Globus pallidus (tissue), 1 donor: ENCODE data around the gene SLC35F1.

Experiments used
- DNase-seq: peaks from one replicate; pipeline ENCODE4 v3.0.0-alpha.2; 2015; ENCODE audit warnings: low spot score

SLC35F1 gene

DNA sequence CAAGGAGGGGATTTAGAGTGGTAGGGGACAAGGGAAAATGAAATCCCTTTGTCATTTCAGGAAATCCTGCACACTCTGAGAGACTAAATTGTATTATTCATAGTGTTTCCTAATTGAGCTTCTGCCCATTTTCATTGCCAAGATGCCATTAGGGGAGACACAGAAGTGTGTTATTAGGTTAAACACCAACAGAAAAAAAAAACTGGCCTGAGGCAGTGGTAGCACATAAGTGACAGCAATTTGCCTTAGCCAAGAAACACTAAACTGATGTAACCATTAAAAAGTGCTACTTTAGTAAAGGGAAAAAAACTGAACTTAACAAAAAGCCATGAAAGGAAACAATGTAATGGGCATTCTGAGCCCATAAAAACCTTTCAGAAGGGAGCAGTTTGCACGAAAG, 370.6 kb downstream of the SLC35F1 start:
- DNase-seq = no peak

DNA sequence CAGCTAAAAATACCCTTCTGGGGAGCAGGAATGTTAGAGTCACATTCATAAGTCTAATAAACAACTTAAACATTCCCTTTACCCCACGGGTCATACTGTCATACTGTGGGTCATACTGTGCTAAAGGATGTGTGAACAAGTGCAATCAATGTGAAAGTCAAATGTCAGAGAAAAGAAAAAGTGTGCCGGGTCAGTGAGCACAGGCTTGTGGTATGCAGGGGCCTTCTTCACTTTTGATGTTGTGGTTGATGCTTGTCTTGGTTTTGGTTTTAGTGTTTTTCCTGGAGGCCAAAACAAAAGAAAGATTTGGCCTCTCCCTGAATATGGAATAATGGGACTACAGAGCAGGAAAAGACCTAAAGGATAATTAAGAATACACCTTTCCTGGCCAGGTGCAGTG, 373.1 kb downstream of the SLC35F1 start:
- no peak for DNase-seq

DNA sequence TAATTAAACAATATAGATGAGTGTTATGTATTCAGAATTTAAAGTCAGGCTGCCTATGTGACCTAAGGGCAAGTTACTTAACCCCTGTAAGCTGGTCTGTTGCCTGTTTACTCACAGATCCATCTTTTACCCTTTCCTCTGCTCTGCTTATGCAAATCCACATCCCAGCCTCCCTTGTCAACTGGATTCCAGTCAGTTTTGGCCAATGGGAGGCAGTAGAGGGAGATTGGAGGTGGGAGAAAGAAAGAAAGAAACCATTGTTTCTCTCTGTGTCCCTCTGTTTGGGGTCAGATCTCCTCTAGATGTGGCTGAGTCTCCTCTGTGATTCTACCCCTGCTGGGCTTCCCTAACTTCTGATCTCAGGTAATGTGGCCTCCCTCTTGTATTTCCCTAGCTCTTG, 374.2 kb downstream of the SLC35F1 start:
- no peak for DNase-seq

DNA sequence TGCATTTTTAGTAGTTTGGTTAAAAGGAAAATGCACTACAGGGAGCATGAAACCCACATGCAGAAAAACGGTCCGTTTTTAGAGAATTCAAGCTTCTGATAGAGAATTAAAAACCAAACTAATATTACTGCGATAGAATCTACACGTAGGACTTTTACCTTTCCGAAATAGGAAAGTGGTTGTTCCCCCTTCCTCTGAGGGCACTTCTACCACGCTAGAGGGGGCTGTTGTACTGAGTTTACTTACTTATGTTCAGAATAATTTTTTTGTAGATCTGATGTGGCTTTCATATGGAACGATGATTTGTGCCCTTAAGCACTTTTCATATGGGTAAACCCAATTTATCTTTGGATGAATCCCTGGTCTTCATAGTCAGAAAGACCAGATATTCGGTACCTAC, 376.7 kb downstream of the SLC35F1 start:
- peak; percentile 46 for DNase-seq

DNA sequence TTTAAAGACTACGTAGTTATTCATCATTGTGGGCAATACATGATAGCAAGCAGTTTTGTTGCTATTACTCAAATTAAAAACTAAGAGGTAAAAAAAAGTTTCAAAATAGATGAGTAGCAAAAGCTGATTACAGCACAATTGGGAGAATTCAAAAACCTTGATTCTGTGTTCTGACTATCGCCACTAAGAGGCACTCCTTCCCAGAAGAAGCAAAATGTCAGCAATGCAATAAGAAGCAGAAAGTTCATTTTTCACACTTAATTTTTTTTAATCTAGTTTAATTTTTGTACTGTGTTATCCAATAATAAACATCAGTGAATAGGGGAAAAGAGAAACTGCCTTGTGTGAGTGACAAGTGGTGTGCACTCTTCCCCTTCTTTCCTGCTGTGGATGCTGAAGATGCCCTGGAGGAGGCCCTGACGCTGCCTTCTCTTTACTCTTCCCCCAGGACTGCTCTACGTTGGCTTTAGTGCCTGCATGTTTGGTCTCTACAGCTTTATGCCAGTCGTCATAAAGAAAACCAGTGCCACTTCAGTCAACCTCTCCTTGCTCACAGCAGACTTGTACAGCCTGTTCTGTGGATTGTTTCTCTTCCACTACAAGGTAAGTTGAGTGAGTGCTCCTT, 377.8 kb downstream of the SLC35F1 start:
- DNase-seq = peak; percentile 35

DNA sequence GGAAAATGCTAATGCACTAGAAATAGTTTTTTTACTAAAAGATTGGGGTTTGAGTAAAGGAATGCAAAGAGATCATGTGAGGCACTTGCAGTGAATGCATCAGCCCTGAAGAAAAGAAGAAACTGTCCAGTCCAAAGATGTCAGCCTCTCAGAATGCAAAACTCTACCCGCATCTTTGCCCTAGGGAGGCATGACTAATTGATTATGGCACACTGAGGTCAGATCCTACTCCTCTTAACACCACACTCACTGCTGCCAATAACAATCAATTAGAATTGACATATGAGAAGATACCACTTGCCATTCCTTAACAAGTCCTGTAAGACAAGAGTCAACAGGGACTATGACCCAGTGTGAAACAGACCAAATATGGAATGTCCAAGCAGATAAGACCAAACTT, 378.7 kb downstream of the SLC35F1 start:
- no peak for DNase-seq

DNA sequence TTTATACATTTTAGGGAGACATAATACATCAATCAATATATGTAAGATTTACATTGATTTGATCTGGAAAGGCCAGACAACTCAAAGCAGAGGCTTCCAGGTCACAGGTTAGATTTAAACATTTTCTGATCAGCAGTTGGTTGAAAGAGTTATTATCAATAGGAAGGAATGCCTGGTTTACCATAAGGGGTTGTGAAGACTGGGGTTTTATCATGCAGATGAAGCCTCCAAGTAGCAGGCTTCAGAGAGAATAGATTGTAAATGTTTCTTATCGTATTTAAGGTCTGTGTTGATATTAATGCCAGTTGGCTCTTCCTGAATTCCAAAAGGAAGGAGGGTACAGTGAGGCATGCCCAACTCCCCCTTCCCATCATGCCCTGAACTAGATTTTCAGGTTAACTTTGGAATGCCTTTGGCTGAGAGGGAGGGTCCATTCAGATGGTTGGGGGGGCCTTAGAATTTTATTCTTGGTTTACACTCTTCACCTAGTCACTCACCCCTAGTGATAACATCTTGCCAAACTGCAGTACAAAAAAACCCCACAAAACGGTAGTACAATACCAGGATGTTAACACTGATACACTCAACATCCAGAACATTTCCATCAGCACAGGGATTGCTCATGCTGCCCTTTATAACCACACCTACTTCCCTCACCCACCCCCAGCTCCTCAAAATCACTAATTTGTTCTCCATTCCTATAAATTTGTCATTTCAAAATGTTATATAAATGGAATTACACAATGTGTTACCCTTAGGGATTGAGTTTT, 381.5 kb downstream of the SLC35F1 start:
- no peak for DNase-seq

DNA sequence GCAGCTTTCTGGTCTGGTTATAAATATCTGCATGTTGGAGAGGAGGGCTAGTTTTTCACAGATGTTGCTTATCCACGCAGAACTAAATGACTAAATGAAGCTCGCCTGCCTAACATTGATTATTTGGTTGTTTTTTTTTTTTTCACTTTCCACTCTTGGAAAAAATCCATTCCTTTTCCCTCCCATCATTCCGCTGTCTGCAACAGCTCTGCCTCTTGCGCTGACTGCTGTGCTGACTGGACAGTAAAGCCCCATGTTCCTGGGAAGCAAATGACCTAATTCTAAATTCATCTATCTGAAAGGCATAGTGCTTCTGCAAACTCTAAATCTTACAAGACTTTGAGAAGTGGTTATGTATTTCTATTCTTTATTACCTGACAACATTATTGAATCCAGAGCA, 385.5 kb downstream of the SLC35F1 start:
- no peak for DNase-seq

DNA sequence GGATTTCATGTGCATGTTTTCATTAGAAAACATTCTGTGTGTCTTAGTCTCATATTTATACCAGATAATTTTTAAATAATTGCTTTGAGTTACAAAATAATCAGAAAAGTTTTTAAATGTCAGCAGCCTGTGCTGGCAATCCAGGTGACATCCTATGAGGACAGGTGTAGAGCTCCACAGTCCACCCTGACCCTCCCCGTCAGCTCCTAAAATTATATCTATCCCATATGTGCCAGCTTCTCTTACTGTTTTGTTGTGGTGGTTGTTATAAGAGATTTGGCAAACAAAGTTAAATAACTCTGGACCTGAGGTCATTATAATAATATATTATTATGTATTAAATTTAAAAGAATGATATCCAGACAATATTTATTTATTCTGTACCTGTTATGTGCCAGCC, 387.8 kb downstream of the SLC35F1 start:
- DNase-seq = no peak

DNA sequence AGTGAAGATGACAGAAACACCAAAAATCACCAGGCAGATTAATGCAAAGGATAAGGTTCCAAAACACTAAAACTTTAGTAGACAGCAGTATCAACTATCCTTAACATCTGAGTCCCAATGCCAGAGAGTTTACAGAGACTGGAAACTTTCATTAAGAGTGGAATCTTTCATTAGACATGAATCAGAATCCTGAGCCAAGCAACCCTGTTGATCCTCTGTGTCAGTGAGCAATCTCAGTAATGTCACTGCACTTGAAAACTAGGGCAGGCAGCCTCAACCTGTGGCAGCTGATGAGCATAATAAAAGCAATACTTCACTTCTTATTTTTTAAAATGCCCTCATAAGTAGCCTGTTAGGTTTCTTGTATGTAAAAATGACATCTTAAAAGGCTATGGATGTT, 388.3 kb downstream of the SLC35F1 start:
- DNase-seq = no peak

DNA sequence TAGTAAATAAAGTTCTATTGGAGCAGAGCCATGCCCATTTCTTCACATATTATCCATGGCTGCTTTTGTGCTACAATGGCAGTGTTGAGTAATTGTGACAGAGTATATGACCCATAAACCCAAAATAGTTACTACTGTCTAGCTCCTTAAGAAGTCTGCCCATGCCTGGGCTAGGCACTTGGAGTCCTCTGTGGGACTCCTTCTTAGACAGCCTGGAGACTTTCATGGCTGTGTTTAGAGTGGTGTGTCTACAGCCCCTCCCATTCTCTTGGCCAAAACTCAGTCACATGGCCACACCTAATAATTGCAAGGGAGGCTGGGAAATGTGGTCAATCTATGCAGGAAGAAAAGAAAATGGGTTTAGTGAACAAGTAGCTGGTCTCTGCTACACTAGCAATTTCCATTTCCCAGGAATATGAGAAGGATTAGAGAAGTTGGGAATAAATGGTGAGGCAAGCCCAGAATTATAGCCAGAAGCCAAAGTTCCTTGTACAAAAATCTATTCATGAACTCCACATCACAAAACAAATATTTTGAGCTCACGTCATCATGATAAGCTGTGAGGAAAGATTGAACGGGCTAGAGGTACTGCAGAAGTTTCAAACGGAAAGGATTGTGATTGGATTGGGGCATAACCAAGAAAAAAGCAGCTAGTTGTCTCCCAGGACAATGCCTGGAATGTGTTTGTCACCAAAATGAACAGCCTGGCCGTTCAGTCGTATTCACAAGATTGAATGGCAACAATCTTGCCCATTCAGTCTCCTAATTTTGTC, 389.3 kb downstream of the SLC35F1 start:
- no peak for DNase-seq

DNA sequence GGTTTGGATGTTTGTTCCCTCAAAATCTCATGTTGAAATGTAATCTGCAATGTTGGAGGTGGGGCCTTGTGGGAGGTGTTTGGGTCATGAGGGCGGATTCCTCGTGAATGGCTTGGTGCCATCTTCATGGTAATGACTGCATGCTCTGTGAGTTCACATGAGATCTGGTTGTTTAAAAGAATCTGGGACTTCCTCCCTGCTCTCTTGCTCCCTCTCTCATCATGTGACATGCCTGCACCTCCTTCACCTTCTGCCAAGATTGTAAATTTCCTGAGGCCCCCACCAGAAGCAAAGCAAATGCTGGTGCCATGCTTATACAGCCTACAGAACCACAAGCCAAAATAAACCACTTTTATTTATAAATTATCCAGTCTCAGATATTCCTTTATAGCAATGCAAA, 390.8 kb downstream of the SLC35F1 start:
- DNase-seq = no peak

DNA sequence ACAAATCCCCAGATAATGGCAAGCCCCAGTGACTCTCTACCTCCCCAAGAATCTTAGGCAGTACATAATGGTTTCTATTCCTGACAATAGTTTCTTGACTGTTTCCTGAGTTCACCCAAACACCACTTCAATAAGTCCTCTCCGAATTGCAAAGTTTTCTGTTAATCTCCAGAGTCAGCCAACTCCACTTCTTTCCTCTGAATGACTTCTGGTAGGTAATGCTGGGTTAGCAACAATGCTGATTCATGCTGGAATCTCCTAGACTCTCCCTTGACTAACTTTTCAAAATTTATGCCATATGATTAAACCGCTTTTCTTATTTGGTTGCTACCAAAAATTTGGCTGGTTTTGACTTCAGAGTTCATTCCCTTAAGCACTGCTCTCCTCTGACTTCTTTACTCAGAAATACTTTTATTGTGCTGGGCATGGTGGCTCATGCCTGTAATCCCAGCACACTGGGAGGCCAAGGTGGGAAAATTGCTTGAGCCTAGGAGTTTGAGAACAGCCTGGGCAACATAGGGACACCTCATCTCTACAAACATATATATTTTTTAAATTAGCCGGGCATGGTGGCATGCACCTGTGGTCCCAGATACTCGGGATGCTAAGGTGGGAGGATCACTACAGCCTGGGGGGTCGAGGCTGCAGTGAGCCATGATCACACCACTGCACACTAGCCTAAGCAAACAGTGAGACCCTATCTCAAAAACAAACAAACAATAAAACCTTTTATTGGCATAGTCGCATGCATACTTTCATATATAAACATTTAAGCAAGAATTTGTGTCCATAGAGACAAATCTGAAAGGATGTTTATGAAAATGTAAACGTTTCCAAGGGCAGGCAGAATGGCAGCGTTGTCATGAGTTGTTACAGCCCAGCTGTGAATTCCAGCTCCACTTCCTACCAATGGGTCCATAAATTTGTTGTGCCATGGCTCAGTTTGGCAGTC, 391.7 kb downstream of the SLC35F1 start:
- no peak for DNase-seq

DNA sequence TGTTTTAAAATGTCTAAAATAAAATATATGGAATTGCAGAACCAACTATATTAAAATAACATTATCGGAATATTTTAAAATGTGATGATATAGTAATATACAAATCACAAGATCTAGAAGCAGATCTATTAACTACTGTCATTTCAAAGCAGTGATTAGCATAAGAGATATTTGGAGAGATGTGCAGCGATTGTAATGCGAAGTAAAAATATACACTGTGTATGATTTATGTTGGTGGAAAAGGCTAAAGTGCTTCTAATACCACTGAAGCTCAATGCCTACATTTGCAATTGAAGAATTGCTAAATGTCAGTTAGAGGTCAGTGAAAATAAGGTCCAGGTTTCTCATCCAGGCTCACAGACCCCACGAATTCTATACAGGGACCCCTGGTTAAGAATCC, 392.4 kb downstream of the SLC35F1 start:
- DNase-seq = no peak

DNA sequence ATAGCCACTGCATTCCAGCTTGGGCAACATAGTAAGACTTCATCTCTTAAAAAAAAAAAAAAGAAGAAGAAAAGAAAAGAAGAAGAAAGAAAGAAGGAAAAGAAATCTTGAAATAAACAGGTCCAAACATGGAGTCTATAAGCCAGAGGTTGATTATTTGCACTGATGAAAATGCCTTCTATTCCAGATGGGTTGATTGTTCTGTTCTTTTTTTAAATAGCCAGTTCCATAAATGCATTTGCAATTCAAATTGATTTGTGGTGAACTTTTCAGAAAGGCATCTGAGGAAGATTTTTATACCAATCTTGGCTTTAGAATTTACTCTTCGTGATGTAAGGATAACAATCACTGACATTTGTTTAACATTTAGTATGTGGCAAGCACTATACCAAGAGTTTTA, 397.3 kb downstream of the SLC35F1 start:
- no peak for DNase-seq

DNA sequence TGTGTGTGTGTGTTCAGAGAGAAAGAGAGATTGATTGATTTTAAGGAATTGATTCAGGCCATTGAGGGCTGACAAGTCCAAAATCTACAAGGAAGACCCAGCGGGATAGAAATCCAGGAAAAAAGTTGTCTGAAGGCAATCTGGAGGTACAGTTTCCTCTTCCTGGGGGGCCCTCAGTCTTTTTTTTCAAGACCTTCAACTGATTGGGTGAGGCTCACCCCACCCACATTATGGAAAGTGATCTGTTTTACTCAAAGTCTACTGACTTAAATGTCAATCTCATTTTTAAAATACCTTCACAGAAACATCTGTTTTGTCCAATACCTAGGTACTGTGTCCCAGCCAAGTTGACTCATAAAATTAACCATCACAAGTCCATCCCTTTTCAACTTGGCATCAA, 398.0 kb downstream of the SLC35F1 start:
- no peak for DNase-seq

DNA sequence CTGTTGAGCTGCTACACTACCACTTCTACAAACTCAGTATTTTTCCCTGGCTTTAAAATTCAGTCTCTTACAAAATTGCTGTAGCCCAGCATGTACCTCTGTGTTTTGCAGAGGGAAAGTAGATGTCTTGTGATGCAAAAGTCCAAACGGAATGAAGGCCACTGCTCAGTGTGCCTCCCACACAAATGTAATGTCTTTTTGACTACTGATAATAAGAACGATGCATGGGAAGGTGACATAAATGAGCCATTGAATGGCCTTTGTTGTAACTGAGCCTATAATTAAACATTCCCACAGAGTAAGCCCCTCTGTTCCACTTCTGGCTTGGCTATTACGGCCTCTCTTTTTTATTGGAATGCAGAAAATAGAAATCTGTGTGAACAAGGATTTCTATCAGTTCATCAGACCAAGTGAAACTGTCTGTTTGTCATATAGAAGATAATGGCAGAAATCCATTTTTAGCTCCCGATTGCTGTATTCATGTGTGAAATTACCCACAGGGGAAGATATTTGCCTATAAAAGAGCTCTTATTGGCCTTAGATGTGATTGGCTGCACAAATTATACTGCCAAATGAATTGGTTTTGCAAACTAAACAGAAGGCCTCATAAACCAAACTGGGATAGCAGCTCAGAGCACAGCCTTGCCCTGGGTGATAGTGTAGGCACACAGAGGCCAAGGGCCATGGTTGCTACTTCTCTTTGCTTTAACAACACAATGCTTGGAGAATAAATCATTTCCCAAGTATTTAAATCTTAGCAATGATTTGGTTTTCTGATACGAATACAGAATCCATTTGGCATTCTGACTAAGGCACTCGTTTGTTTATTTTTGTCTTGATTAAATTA, 399.6 kb downstream of the SLC35F1 start:
- no peak for DNase-seq

DNA sequence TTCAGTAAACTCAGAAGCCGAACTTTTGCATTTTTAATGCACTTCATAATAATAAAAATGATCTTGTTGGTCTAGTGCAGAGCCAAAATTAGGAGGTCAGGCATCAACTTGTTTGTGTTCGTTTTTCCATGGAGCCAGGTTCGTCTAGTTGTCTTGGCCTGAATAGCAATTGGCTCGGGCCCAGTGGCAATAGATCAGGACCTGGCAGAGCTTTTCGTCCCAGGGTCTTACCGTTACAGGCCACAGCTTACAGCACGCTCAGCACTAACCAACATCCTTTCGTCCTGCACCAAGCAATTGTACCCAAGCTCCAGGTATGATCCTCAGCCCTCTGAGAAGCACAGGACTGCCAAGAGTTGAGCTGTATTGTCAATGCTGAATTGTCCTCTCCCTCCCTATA, 400.5 kb downstream of the SLC35F1 start:
- no peak for DNase-seq

DNA sequence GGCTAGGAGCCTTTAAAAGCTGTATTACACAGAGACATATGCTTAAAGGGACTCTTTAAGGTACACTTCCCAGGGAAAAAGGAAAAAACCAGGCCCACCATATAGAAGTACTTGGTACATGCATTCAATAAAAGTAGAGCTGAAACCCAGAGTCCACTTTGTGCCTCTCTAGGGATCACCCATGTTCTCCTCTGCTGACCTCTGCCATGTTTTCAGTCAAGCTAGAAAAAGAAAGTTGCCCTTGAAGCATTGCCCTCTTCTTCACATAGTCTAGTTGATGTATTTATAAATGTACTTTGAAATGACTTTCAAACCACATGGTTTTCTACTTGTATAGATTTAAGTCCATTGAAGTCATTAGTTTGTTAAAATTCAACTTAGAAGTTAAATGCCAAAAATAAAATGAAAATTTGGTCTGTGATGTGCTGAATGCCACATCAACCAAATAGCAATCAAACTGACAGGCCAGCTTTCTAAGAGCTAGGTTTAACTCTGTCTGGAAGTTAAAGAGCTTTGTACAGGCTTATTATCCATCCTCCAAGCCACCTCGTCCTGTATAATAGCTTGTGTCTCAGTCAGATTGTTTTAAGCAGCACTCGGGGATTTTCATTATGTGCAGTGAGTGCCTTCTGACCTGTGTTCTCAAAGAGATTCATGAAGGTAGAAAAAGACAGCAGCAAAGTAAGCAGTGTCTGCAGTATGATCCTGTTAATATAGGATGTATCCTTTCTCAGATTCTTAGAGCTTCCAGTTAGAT, 402.5 kb downstream of the SLC35F1 start:
- DNase-seq = no peak

DNA sequence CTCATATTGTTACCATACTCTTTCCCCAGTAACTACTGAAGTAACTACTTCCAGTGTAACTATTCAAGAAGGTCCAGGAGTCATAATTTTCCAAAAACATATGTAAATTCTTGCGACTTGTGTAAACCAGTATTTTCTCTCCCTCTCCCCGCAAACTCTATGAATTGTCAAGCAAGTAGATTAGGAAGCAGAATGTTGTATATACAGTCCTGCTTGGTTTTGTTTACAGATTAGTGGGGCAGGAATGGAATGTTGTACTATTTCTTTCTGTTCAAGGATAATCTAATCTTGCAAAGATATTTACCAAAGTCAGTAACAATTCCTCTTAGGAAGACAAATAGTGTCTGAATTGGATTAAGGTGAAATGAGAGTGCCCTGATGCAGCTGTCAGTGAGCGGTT, 406.1 kb downstream of the SLC35F1 start:
- no peak for DNase-seq
